ENCODE results near the gene CCSER2.

DNA sequence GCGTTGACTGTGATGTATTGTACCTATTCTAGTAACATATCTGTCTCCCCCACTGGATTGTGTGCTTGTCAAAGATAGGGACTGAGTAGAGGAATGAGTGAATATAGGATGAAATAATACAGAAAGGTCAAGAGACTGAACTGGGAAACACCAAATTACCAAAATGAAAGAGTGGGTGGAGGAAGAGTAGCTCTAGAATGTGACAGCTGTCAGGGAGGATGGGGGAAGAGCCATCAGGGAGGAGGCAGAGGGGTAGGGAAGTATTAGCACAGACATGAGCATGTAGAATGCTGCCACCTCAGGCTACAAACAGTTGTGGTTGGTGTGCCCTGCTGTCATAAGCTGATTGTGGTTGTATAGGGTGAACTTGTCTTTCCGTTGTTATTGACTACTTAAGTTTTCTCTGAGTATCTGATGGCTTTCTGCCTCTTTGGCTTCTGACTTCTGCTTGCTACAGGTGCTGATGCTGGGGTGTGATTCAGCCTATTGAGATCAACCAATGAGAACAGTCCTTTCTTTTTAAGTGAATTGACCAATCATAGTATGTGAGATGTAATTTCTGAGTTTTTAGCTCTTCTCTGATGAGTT lies 5.6 kb downstream of the CCSER2 start:
- TF ChIP-seq CTCF (IDR thresholded peaks at IDR 0.05) (no peak), POLR2A (IDR thresholded peaks at IDR 0.05) (no peak)

Data from thyroid gland (tissue), 4 donors.